K562 (cell line): Measurements from ENCODE around the gene PCDHGB1. TPM values are rescaled to one million over a fixed set of nuclear protein-coding genes. Genes with fewer than 3 reads are reported as not detected.
"Not testable (repeated sequence)": the region's sequence is repeated elsewhere in the genome, so short reads cannot be mapped to it uniquely, and the experiment has no call there.

Source experiments
- ATAC-seq: fragments of 200-7000 bp; cut with Tn5 transposase; 3 replicates; pipeline ENCODE4 v1.9.1; 2020; ENCODE audit warnings: moderate library complexity
- BruUV-seq: library from RNA; stranded (reverse); fragments of 400-500 nt; replicated peaks from 2 replicates; lab custom pipeline; 2021; lab: Mats Ljungman, UMichigan
- CTCF ChIA-PET: fragments of 300-600 bp; formaldehyde crosslinking; extraction: SDS; loops from one replicate; lab custom pipeline; 2021; ENCODE audit warnings: low intra/inter-chr PET ratio; lab: Yijun Ruan, JAX
- POLR2A ChIA-PET: fragments of 300-600, 350-650 bp; sonication (Branson Sonifier 250); formaldehyde crosslinking; extraction: SDS; loops from one replicate; lab custom pipeline; 2021; ENCODE audit warnings: antibody characterized with exemption, inconsistent platforms; lab: Yijun Ruan, JAX
- DNase-seq, 4 experiments: peaks; one replicate each; pipeline versions ENCODE4 v3.0.0 to v3.0.0-alpha.2; 2011 to 2018; ENCODE audit warnings: low spot score in 3 of 4, mixed read lengths in 3 of 4; ENCODE audit errors: extremely low read depth in 1 of 4
- FAIRE-seq: peaks from 2 replicates; lab custom pipeline; 2011; peaks lifted over from hg19 to GRCh38; lab: Jason Lieb, UNC
- H2AFZ ChIP-seq: 2 replicates; pipeline ENCODE4 v1.6.0; 2011; ENCODE audit warnings: low read depth, low read length, control low read depth, inconsistent platforms
- H3K27ac ChIP-seq: fragments of 200-600 bp; 3 replicates; pipeline ENCODE4 v1.8.0; 2011; ENCODE audit warnings: low read depth, mild to moderate bottlenecking, control low read depth, inconsistent platforms, low read length, moderate library complexity, mixed read lengths; ENCODE audit errors: extremely low read depth
- H3K27me3 ChIP-seq, 2 experiments: fragments of 300-600 bp in 1 of 2; 2 replicates in 1 of 2; 3 replicates in 1 of 2; pipeline versions ENCODE4 v1.6.0 to v1.8.0; 2011; ENCODE audit warnings: inconsistent platforms in 2 of 2, low read length in 2 of 2, mild to moderate bottlenecking in 1 of 2, mixed read lengths in 1 of 2, moderate library complexity in 1 of 2; ENCODE audit not compliant: control insufficient read depth in 2 of 2, insufficient read depth in 2 of 2
- H3K36me3 ChIP-seq: fragments of 300-600 bp; 3 replicates; pipeline ENCODE4 v1.8.0; 2011; ENCODE audit warnings: mild to moderate bottlenecking, low read length, inconsistent platforms; ENCODE audit not compliant: control insufficient read depth, insufficient read depth
- H3K4me1 ChIP-seq, 2 experiments: fragments of 200-600 bp in 1 of 2; replicated peaks in 1 of 2; 2 replicates in 1 of 2; 3 replicates in 1 of 2; pipeline versions ENCODE4 v1.5.1 to v1.8.0; 2011; ENCODE audit warnings: inconsistent platforms in 2 of 2, low read length in 2 of 2, mild to moderate bottlenecking in 1 of 2, mixed read lengths in 1 of 2, moderate library complexity in 1 of 2; ENCODE audit not compliant: control insufficient read depth in 2 of 2, insufficient read depth in 2 of 2
- H3K4me2 ChIP-seq: 2 replicates; pipeline ENCODE4 v1.6.1; 2011; ENCODE audit warnings: low read length, control low read depth, inconsistent platforms, mixed read lengths; ENCODE audit not compliant: insufficient read depth
- H3K4me3 ChIP-seq: fragments of 200-600 bp; sonication (generic), shearing (Covaris generic); 2 replicates; pipeline ENCODE4 v1.5.1; 2016; ENCODE audit warnings: control low read depth, inconsistent platforms
- H3K79me2 ChIP-seq: fragments of 200-600 bp; 3 replicates; pipeline ENCODE4 v1.8.0; 2011; ENCODE audit warnings: low read length, inconsistent platforms; ENCODE audit not compliant: control insufficient read depth, insufficient read depth
- H3K9ac ChIP-seq, 2 experiments: 2 replicates each; pipeline versions ENCODE4 v1.6.0 to v1.6.1; 2011; ENCODE audit warnings: low read depth in 2 of 2, low read length in 2 of 2, control low read depth in 1 of 2, inconsistent platforms in 1 of 2, mild to moderate bottlenecking in 1 of 2, mixed read lengths in 1 of 2; ENCODE audit not compliant: insufficient read depth in 1 of 2
- H3K9me1 ChIP-seq: one replicate; pipeline ENCODE4 v1.6.0; 2011; ENCODE audit warnings: inconsistent platforms, mild to moderate bottlenecking, low read length, moderate library complexity; ENCODE audit not compliant: control insufficient read depth, insufficient read depth
- H3K9me3 ChIP-seq: replicated peaks from 2 replicates; pipeline ENCODE4 v1.5.1; 2011; ENCODE audit warnings: low read depth, low read length, inconsistent platforms; ENCODE audit not compliant: control insufficient read depth, insufficient read depth
- H4K20me1 ChIP-seq: replicated peaks from 2 replicates; pipeline ENCODE4 v1.6.1; 2011; ENCODE audit warnings: low read length, inconsistent platforms, mixed read lengths; ENCODE audit not compliant: control insufficient read depth, insufficient read depth
- MAZ ChIP-seq, 2 experiments: fragments of 450-650 bp in 1 of 2; sonication (generic) in 1 of 2; formaldehyde crosslinking; IDR thresholded peaks in 1 of 2; conservative IDR thresholded peaks in 1 of 2; 2 replicates each; pipeline versions ENCODE4 v1.4.0 to v1.5.0; 2020; ENCODE audit warnings: mild to moderate bottlenecking in 1 of 2, missing genetic modification reagents in 1 of 2
- WGBS: fragments of 100-300 bp; shearing (Covaris generic); methylation state at CpG from one replicate; pipeline ENCODE4 v1.1.6; 2016; ENCODE audit warnings: low coverage, mixed read lengths; ENCODE audit not compliant: insufficient coverage; ENCODE audit errors: missing lambda C conversion rate; 5-methylcytosine and 5-hydroxymethylcytosine counted together
- in situ Hi-C: fragments of 300-500 bp; cut with MboI; formaldehyde crosslinking; loops from 4 replicates; pipeline ENCODE4 v1.15.0; 2018; ENCODE audit warnings: inconsistent platforms, mixed read lengths
- intact Hi-C: fragments of 100-400 bp; cut with micrococcal nuclease; formaldehyde crosslinking; loops from 2 replicates; pipeline ENCODE4 v1.14.2; 2022
- polyA plus RNA-seq, 8 experiments: library from polyadenylated mRNA; depleted of rRNA in 4 of 8; stranded (reverse) in 5 of 8; unstranded in 3 of 8; fragments of >200 nt; fragmentation: Nextera tagmentation in 2 of 8; fragmentation: Illumina TruSeq in 1 of 8; extraction: Ambion mirVana in 2 of 8; extraction: Trizol in 1 of 8; gene quantifications; 2 replicates each; pipeline versions ENCODE4 v1.2.1 to v1.2.3, GENCODE V29; 2011 to 2014; ENCODE audit warnings: inconsistent platforms in 1 of 8, missing spikeins in 1 of 8
- total RNA-seq, 7 experiments: library from RNA; depleted of rRNA in 6 of 7; stranded (reverse); fragments of >200 nt in 6 of 7; fragmentation: Illumina TruSeq in 2 of 7; extraction: Trizol in 2 of 7; gene quantifications; 2 replicates each; pipeline versions ENCODE4 v1.2.1 to v1.2.3, GENCODE V29; 2011 to 2021; ENCODE audit warnings: low replicate concordance in 1 of 7
- TF ChIP-seq, protein P1 (sequence below), 3 experiments: IDR thresholded peaks in 2 of 3; conservative IDR thresholded peaks in 1 of 3; 2 replicates each; pipeline ENCODE4 v1.5.1; 2011 to 2012; ENCODE audit warnings: low read length in 3 of 3, mild to moderate bottlenecking in 3 of 3, control low read depth in 2 of 3, improper control_type of control experiment in 1 of 3, inconsistent platforms in 1 of 3, low read depth in 1 of 3, mixed read lengths in 1 of 3, moderate library complexity in 1 of 3; ENCODE audit not compliant: insufficient read depth in 2 of 3

Gene PCDHGB1
- total and polyA plus RNA-seq, 9 of the 15 experiments (the other 6 are each of a cell fraction or from before 2014, with no cell fraction given), result 0.06 to 0.20 (median 0.07) TPM; not detected in 2

DNA sequence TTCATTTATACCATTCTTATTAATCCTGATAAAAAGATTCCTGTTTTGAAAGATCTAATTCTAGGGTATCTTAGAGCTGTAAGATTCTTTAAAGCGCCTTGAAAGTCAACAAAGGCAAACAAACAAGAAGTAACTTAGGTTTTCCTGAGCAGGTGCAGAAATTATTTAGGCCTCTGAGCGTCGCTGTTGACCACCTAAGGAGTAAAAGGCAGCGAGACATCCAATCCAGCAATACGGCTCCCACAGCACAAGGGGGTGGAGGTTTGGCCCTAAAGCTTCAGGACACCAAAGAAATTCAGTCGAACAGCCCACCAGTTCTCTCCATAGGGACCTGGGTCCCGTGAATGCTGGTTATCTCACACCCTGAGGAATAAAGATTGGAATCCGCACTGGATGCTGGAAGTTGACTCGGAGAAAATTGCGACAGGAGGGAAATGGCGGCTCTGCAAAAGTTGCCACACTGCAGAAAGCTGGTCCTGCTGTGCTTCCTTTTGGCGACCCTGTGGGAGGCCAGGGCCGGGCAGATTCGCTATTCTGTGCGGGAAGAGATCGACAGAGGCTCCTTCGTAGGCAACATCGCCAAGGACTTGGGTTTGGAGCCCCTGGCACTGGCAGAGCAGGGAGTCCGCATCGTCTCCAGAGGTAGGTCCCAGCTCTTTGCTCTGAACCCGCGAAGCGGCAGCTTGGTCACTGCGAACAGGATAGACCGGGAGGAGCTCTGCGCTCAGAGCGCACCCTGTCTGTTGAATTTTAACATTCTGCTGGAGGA is 11.2 kb upstream of the PCDHGB1 start, which contains the start of gene PCDHGA2 (continued):
- TF ChIP-seq, protein P1, sequence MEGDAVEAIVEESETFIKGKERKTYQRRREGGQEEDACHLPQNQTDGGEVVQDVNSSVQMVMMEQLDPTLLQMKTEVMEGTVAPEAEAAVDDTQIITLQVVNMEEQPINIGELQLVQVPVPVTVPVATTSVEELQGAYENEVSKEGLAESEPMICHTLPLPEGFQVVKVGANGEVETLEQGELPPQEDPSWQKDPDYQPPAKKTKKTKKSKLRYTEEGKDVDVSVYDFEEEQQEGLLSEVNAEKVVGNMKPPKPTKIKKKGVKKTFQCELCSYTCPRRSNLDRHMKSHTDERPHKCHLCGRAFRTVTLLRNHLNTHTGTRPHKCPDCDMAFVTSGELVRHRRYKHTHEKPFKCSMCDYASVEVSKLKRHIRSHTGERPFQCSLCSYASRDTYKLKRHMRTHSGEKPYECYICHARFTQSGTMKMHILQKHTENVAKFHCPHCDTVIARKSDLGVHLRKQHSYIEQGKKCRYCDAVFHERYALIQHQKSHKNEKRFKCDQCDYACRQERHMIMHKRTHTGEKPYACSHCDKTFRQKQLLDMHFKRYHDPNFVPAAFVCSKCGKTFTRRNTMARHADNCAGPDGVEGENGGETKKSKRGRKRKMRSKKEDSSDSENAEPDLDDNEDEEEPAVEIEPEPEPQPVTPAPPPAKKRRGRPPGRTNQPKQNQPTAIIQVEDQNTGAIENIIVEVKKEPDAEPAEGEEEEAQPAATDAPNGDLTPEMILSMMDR (IDR thresholded peaks at IDR 0.05 in 2 of 3, conservative IDR thresholded peaks at IDR 0.05 in 1 of 3; ENCODE audit: insufficient read depth in 2 of 3, low read depth in 1 of 3, low read length in 3 of 3), result peak; percentile 79 to 84 (median 82)
- 0 out of 4 replicates have a peak, but pooled peaks of 1 of the 2 experiments have one; percentile 11 for TF ChIP-seq MAZ (CRISPR knock-in tag; conservative IDR thresholded peaks at IDR 0.05 in 1 of 2, IDR thresholded peaks at IDR 0.05 in 1 of 2)

DNA sequence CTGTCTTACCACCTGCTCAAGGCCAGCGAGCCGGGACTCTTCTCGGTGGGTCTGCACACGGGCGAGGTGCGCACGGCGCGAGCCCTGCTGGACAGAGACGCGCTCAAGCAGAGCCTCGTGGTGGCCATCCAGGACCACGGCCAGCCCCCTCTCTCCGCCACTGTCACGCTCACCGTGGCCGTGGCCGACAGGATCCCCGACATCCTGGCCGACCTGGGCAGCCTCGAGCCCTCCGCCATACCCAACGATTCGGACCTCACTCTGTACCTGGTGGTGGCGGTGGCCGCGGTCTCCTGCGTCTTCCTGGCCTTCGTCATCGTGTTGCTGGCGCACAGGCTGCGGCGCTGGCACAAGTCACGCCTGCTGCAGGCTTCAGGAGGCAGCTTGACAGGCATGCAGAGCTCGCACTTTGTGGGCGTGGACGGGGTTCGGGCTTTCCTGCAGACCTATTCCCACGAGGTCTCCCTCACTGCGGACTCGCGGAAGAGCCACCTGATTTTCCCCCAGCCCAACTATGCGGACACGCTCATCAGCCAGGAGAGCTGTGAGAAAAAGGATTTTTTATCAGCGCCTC is 9.0 kb upstream of the PCDHGB1 start:
- H3K36me3 ChIP-seq, H3K9me3 ChIP-seq, FAIRE-seq, ATAC-seq, H3K9ac ChIP-seq, H3K4me1 ChIP-seq, in situ Hi-C loops, H3K79me2 ChIP-seq, H3K9me1 ChIP-seq, H3K27ac ChIP-seq, H3K4me3 ChIP-seq, POLR2A ChIA-PET, H4K20me1 ChIP-seq, BruUV-seq, DNase-seq, H2AFZ ChIP-seq, H3K4me2 ChIP-seq: not testable (repeated sequence)
- 15% methylated on average over 29 of the region's 45 CpGs for WGBS
- intact Hi-C loops, result loop anchor here (5.0 kb wide), 1 partner anchor 171 kb away; no protein-coding TSS in a partner anchor
- peaks cover 10 to 26% of the 10 kb centered on the region in 2 experiments; a peak in 4 of 5 replicates for H3K27me3 ChIP-seq
- CTCF ChIA-PET, result interaction anchor here (0.9 kb wide), 1 partner anchor 223 kb away, joined by 4 read pairs; no protein-coding TSS in a partner anchor
